ENCODE data around the gene IGF2BP2.

GRCh38 chr3:185654758-185655145 is 170.1 kb downstream of the IGF2BP2 start:
- TF ChIP-seq HDAC6 (IDR thresholded peaks at IDR 0.05; ENCODE audit: low read depth, low read length) (no peak), GTF2F1 (IDR thresholded peaks at IDR 0.05; ENCODE audit: borderline replicate concordance, low read depth, low read length) (no peak), JUN (IDR thresholded peaks at IDR 0.05; ENCODE audit: low read depth, low read length) (no peak), TEAD4 (IDR thresholded peaks at IDR 0.05; ENCODE audit: low read depth, low read length) (no peak), CTCF (IDR thresholded peaks at IDR 0.05; ENCODE audit: control extremely low read depth in 1 of 3, insufficient read depth in 1 of 3, low read depth in 1 of 3, low read length in 3 of 3) (no peak), HDAC2 (IDR thresholded peaks at IDR 0.05; ENCODE audit: borderline replicate concordance in 1 of 2, low read depth in 2 of 2, low read length in 2 of 2) (no peak), GABPA (IDR thresholded peaks at IDR 0.05; ENCODE audit: borderline replicate concordance, insufficient read depth, low read length) (no peak), RAD21 (IDR thresholded peaks at IDR 0.05 in 1 of 2, conservative IDR thresholded peaks at IDR 0.05 in 1 of 2; ENCODE audit: low read depth in 2 of 2, low read length in 2 of 2) (no peak), EZH2 (IDR thresholded peaks at IDR 0.05; ENCODE audit: low read depth, low read length, severe bottlenecking) (no peak), TAF1 (IDR thresholded peaks at IDR 0.05; ENCODE audit: low read depth, low read length) (no peak), ZNF274 (IDR thresholded peaks at IDR 0.05; ENCODE audit: borderline replicate concordance, extremely low read depth, low read length) (no peak), POLR2AphosphoS5 (IDR thresholded peaks at IDR 0.05; ENCODE audit: low read depth, low read length) (no peak)

All from H1 (cell line).